Measurements from ENCODE around the gene DCBLD1.

- TF ChIP-seq CTCF (IDR thresholded peaks at IDR 0.05): no peak
- no peak for TF ChIP-seq EZH2 (IDR thresholded peaks at IDR 0.05)
These were observed 12.7 kb upstream of the DCBLD1 start for GRCh38 chr6:117469791-117470190.

Measured in neural progenitor cell (in vitro differentiated cells).